Eye (tissue), 1 donor: Measurements from ENCODE around the gene AUTS2.

Source experiments
- DNase-seq: peaks from one replicate; pipeline ENCODE4 v3.0.0-alpha.2; 2015

AUTS2 gene

DNA sequence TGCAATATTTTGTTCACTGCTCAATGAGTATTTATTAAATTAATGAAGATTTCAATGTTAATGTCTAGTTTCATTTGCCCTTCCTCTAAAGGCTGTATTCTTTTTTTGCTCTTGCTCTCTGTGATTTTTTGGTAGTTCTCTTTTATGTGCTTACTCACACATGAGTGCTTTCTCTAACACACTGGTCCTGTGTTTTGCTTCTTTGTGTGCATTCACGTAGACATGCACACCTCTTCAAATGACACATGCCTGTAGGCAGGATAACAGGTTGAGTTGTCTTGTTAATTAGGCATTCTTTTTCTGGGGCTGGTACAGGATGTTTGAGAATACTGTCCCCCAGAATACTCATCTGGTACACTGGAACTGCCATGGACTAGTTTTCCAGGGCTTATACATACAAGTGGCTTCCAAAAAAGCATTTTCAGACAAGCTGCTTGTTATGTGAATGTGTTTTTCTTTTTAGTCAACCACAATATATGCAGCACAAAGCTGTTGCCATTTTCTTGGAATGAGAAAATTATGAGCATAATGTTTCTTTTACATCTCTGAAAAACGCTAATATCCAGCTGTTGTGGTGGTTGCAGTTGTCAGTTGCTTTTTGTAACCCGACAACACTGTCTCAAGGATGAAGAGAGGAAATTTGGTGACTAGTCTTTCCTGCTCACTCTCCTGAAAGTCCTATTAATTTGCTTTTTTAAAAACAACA, 416.4 kb downstream of the AUTS2 start:
- peak; percentile 45 for DNase-seq

DNA sequence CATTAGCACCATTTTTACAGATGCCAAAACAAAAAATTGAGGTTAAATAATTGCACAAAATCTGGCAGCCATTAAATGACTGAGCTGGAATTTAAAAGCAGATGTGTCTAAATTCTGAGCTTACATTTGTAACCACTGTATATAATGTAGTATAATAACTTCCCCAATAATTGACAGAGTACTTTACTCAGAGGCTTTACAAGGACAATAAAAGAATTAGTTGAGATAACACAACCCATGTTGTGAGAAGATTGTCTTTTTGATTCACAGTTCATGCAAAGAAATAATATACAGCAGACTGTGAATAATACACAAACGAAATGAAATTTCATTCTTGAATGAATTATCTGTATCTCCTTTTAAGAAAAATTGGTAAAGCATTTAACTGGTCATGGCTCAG, 417.1 kb downstream of the AUTS2 start:
- DNase-seq = no peak

DNA sequence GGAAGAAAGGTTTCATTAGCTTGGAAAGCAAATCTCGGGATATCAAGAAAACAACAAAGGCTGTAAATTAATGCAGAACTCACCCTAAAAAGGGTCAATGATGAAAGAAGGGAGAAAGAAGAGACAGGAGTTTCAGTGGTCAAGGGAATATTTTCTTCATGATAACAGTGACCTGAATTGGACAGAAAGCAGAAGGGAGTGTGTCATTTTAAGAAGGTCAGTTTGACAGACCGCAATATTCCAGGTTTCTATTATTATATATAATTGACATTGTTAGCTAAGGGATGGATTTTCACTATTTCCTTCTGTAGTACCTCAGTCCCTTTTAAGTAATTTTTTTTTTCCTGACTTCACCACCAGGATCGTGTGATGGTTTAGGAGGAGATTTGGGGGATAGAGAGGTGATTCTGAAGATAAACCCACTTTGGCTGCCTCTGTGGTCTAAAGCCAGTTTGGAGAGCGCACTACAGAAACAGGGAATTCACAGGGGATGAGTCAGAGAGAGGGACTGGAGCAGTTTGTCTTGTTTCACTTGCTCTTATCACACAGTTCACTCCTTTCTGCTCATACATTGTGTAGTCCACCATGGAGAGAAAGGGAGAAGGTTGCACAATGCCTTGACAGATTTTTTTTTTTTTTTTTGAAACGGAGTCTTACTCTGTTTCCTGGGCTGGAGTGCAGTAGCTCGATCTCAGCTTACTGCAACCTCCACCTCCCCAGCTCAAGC, 417.9 kb downstream of the AUTS2 start:
- no peak for DNase-seq

DNA sequence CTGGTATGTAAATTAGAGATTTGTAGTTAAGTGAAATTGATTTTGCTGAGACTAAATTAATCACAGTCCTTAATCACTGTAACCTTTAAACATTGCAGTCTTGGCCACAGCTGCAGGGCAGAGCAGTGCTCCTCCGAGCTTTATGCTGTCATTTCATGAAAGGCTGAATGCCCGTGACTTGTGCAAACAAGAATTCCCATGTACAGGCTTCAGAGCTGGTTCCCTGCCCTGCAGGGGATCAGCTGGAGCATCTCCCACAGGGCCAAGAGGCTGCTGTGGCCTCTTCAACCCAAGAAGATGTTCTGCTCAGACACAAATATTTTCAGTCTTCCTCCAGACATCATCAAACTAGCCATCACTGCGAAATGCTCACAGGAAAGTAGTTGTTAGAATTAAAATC, 419.1 kb downstream of the AUTS2 start:
- peak; percentile 65 for DNase-seq

DNA sequence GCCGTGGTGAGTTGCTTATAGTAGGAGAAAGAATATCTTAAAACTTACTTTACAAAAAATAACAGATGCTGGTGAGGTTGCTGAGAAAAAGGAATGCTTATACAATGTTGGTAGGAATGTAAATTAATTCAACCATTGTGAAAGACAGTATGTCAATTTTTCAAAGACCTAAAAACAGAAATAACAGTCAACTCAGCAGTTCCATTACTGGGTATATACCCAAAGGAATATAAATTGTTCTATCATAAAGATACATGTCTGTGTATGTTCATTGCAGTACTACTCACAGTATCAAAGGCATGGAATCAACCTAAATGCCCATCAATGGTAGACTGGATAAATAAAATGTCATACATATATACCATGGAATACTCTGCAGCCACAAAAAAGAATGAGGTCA, 420.4 kb downstream of the AUTS2 start:
- no peak for DNase-seq

DNA sequence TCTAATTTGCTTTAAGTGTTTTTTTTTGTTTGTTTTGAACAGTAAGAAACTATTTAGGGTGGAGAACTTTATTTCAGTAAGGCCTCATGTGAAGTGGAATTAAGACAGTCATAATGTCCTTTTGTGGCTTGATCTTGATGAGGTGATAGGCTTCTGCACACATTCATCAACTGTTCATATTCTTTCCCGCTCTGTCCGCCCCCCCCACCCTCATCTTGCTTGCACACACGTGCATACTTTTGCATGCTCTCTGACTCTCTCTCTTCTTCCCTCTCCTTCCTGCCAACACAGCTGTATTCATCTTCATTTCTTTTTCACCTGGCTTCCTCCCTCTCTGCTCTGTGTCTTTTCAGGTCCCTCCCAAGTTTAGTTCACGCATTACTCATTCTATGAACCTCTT, 429.6 kb downstream of the AUTS2 start:
- no peak for DNase-seq

DNA sequence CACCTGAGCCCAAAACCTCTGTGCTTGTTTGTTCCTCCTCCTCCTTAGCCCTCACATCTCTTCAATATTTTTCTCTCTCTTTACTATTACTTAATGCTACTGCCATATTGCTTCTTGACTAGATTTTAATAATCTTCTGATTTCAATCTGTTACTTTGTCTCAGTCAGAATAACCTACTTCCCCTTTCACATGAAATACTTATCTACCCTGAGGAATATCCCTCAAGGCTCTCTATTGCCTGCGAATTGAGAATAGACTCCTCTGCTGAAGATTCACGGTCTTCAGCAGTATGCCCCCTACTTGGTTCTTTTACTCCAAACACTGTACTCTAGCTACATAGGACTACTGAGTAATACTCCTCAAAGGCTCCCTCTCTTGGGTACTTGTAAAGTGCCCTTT, 430.3 kb downstream of the AUTS2 start:
- DNase-seq = no peak

DNA sequence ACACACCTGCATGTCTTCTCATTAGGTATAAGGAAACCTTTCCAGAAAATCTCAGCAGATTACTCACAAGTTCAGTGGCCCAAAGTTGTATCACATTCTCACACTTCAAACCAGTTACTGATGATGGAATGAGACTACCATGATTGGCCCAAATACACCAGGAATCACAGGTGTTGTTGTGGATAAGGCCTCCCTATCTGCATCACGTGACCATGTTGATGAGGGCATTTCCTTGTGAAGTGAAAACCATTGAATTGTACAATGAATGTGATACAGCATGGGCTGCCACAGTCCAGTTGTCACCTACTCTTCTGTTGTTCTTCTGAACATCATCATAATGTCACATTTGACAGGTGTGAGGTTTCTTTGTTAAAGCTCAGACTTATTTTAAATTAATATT, 431.7 kb downstream of the AUTS2 start:
- no peak for DNase-seq

DNA sequence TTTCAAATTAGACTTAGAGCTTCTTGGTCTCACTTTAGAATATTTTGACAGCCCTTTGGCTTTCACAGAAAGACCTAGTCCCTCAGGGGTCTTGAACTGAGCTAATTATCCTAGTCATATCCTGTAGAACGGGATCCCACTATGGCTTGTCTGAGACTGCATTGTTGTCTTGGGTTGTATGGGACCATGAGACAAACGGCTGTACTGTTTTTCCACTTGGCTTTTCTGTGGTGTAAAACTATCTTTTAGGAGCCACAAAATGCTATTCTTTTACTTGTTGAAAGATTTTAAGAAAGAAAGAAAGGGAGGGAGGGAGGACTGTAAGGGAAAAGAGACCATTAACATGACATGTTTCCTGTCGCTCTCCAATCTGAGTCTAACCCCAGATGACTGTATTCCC, 432.5 kb downstream of the AUTS2 start:
- DNase-seq = no peak

DNA sequence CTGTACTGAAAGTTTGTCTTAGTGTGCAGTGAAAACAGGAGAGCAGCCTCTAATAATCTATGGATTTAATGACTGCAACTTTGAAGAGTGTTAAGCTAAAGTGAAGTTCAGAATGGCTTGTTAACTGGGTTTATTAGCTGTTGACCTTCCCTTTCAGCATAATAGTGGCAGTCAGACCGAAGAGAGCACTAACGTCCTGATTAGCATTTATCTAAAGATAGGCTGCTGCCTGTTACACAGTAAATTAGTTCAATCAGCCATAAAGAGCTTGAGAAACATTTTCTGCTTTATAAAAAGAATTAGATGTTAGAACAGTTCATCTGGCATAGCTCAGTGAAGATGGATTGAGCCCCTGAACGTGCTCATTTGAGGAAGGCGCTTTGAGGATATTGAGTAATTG, 433.0 kb downstream of the AUTS2 start:
- peak; percentile 37 for DNase-seq

DNA sequence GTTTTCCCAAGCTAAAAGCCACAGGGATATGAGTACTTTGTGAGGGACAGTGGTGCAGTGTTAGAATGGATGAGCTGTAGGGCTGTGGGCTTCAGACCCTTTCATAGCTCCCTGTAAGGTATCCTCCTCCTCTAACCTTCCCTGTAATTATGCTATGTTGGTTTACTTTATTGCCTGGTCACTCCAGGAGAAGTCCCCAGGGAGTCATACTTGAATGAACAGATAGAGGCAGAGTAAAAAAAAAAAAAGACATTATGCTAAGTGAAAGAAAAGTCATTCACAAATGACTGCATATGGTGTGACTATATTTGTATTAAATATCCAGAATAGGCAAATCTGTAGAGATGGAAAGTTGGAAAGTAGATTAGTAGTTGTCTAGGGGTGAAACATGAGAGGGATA, 434.4 kb downstream of the AUTS2 start:
- peak; percentile 46 for DNase-seq

DNA sequence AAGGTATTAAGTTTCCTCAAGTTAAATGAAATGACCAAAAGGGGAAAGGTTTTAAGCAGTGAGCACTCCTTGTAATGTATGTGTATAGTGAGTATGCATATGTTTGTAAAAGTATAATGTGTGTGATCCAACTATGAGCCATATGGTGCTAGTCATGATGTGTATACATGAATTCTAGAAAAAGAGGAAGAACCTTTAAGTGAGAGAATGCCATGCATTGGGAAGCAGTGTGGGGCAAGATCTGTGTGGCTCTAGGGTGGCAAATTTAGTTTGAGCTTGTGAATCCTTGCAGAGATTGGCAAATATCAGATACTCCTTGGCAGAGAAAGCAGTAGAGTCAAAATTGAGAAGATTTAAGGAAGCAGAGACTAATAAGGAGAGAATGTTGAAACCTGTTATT, 435.0 kb downstream of the AUTS2 start:
- no peak for DNase-seq

DNA sequence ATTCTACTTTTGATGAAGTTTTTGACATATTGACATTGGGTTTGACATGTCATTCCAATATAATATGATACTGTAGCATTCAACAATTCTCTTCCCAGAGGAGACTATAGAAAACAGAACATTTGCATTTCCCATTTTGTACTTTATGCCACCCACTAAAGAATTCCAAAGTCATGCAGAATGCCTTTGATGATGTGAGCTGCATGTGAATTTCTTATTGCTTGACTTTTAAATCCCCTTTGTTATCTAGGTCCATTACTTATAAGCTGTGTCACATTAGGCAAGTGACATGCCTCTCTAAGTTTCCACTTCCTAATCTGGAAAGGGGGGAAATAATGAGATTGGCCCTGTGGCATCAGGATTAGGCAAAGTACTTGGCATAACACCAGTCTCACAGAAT, 436.7 kb downstream of the AUTS2 start:
- DNase-seq = no peak

DNA sequence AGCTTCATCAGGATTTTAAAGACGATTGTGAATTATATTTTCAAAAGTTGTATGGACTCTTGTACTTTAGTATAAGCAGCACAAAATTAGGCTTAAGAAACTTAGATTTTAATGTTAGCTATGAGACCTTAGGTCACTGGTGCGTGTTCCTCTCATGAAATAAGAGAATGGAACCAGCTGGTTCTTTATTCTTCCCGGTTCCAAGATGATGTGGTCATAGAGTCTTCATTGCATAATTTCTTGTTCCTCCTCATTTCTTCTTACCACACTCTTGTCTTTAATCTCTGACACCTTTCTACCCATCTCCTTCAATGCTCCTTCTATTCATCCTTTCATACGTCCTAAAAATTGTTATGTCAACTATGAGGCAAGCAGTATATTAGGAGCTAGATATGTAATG, 437.2 kb downstream of the AUTS2 start:
- DNase-seq = no peak

DNA sequence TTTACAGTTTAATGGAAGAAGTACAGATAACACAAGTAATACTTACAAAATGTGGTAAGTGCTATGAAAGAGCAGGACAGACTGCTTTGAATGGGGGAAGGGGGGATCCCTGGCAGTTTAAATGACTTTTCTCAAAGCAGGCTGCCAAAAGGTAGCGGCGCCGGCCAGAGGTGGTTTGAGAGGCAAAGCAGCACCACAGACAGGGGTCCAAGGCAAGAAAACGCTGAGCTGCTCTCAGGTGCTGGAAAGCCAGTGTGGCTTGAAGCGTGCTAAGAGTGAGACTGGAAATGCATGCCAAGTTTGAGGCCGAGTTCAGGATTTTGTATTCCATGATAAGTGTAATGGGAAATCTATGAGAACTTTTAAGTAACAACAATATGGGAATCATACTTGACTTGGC, 437.7 kb downstream of the AUTS2 start:
- DNase-seq = no peak

DNA sequence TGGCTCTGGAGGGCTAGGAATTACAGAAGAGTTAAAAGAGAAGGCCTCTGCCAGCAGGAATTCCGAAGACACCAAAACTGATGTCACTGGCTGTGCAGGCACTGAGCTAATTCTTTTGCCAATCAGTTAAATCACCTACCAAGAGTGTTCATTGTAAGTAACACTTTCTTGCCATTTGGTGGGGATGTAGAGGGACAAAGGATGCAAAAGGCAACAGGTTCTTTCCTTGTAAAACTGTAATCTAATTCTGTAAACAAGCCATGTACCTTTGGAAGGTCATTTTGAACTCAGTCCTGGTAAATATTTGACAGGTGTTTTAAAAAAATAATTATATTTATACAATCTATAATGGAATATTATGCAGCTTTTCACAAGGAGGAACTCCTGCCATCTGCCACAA, 438.4 kb downstream of the AUTS2 start:
- DNase-seq = no peak

DNA sequence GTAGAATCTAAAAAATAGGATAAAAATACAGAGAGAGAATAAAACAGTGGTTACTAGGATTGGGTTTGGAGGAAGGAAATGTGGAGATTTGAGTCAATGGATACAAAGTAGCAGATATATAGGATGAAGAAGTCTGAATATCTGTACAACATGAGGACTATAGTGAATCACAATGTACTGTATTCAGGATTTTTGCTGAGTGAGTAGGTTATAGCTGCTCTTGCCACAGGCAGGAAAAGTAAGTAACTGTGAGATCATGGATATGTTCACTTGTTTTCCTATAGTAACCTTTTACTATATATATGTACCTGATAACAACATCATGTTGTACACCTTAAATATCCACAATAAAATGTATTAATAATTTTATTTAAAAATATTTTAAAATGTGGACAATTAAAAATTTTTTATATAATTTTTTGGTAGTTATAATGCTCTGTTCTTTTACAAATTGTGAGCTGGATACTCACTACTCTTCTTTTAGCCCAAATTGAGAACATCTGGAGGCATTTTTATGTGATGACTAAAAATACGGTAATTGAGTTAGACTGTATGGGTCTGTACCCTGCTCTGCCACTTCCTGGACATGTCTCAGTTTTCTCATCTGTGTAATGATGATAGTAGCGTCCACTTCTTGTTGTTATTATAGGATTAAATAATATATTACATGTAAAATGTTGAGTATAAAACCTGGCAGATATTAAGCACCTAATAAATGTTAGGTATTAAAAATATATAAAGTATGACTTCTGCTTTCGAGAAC, 439.1 kb downstream of the AUTS2 start:
- no peak for DNase-seq

DNA sequence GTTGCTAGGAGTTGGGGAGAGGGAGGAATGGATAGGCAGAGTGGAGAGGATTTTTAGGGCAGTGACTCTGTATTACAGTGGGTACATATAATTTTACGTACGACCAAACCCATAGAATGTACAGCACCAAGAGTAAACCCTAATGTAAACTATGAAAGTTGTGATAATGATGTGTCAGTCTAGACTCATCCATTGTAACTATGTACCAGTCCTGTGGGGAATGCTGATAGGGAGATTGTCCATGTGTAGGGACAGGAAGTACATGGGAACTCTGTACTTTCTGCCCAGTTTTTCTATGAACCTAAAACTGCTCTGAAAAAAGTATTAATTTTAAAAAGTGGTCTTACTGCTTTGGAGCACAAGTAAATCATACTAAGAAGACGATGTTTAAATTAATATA, 441.8 kb downstream of the AUTS2 start:
- no peak for DNase-seq

DNA sequence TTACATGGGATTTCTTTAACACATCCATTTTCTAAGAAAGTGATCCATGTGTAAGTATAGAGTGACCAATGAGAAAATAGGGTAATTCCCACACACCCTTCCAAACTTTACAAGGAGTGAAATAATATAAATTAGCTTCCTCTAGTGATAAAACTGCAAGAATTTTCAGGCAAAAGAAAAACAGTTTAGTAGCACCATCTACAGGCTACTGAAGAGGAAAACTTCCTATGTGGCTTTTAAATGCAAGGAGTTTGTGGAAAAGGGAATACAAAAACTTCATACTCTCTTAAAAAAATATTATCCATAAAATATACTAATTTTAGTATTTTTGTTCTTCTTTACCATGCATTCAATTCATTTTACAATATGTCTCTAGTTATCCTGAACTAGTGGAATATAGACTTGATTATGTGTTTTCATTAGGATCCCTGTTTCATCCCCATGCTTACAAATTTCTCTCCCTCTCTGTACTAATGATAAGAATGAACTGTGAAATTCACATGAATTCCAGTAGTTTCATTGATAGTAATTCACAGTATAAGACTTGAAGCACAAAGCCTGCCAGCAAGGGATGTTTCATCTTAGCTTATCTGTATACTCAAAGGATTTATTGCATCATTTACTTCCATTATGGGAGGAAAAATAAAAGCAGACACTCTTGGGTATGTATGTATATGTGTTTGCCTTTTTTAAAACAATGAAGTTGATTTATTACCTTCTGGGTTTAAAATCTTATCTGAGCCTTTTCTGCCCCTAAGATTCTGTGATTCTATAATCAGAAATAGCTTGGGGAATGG, 442.9 kb downstream of the AUTS2 start:
- peak; percentile 69 for DNase-seq

DNA sequence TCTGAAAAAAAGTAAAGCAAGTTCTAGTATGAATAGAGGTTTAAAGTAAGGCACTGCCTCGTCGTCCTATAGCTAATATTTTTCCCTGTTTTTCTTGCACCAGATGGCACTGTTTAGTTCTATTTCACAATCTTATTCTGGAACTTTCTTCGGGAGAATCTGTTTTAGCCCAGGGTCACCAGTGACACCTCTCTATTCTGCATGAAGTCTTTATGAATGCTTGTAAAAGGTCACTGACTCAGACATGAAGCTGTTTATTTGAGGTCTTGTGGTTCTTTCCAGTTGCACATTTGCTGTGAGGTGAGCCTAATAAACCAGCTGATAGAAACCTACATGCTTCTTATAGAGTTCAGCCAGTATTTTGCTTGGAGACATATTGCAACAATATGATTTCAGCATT, 444.3 kb downstream of the AUTS2 start:
- DNase-seq = peak; percentile 48

DNA sequence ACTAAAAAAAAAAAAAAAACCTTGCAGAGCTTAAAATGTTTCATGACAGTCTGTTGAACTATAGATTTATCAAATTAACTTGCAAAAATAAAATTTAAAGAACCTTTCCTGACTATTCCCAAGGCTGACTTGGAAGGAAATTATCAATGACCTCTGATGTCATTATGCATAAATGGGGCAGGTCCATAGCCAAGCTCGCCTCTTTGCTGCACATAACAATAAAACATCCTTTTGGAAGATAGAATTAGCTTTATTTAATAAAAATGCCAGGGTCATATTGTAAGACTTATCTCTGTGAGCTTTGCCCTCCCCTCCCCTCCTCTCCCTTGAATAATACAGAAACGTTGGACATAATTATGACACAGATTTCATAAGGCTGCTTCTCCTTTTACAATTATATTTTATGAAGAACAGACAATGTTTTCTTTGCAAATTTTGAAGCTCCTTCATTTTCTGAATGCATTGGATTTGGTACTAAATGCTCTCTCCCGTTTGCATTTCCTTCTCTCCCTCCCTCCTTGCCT, 444.8 kb downstream of the AUTS2 start:
- no peak for DNase-seq

DNA sequence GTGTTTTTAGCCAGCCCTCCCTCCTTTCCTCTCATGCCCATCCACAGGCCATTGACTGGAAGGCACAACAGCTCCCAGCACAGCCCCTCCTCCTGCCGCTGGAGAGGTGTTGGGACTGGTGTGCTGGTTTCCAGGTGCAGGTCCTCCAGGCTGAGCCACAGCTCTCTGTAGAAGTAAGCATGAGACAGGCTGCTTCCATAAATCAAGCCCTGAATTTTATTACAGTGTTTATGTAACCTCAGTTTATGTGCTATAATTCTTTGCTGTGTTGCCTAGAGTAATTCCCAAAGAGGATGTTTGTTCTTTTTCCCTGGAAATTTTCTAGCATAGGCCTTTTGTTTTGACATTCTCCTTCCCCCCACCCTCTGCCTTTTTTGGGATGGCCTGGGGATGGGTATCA, 445.8 kb downstream of the AUTS2 start:
- DNase-seq = no peak

DNA sequence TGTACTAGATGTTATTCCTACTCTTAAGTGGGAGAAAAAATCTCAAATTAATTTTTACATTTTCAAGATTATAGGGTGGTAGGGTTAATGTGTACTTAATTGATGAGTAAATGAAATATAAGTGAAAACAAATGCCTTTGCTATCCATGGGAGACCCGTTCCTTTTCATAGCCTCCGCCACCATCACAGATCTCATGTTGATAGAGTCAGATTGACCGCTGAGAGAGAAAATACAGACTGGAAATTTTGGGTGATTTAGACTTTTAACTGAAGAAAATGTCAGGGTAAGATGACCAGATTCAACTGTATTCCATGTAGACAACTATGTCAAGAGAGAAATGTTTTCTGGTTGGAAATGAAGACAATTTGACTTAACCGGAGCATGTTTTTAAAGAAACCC, 446.2 kb downstream of the AUTS2 start:
- DNase-seq = no peak
